ENCODE results near the gene DHRS7B.

DHRS7B gene

DNA sequence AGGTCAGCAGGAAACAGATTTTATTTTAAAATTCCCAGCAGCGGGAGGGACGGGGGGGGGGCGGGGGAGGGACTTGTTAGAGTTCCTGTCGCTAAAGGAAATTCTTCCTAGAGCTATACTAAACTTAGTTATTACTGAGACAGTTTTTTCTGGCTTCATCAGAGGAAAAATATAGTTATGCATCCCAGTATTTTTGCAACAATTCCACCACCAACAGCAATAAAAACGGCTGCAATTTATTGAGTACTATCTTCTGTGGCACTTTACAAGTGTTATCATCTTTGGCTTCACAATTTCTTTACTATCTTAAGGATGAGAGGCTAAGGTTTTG, 6.9 kb upstream of the DHRS7B start:
- TF ChIP-seq TAF1 (IDR thresholded peaks at IDR 0.05; ENCODE audit: borderline replicate concordance, insufficient read depth, low read length) (no peak), POLR2AphosphoS5 (IDR thresholded peaks at IDR 0.05; ENCODE audit: low read depth, low read length) (no peak), SIN3A (IDR thresholded peaks at IDR 0.05; ENCODE audit: borderline replicate concordance, insufficient read depth, low read length) (no peak), FOXP2 (optimal IDR thresholded peaks at IDR 0.05; ENCODE audit: borderline replicate concordance, extremely low read depth, extremely low read length, insufficient read depth) (no peak), REST (IDR thresholded peaks at IDR 0.05; ENCODE audit: insufficient read depth in 1 of 2, low read depth in 2 of 2, low read length in 2 of 2) (no peak)

GRCh38 chr17:21124086-21124485, 2.7 kb upstream of the DHRS7B start:
- TF ChIP-seq FOXP2 (optimal IDR thresholded peaks at IDR 0.05; ENCODE audit: borderline replicate concordance, extremely low read depth, extremely low read length, insufficient read depth) (no peak), TAF1 (IDR thresholded peaks at IDR 0.05; ENCODE audit: borderline replicate concordance, insufficient read depth, low read length) (no peak), POLR2AphosphoS5 (IDR thresholded peaks at IDR 0.05; ENCODE audit: low read depth, low read length) (no peak), SIN3A (IDR thresholded peaks at IDR 0.05; ENCODE audit: borderline replicate concordance, insufficient read depth, low read length) (no peak), REST (IDR thresholded peaks at IDR 0.05; ENCODE audit: insufficient read depth in 1 of 2, low read depth in 2 of 2, low read length in 2 of 2) (no peak)

- TF ChIP-seq POLR2AphosphoS5 (IDR thresholded peaks at IDR 0.05; ENCODE audit: low read depth, low read length): no peak
- no peak for TF ChIP-seq TAF1 (IDR thresholded peaks at IDR 0.05; ENCODE audit: borderline replicate concordance, insufficient read depth, low read length)
- no peak for TF ChIP-seq REST (IDR thresholded peaks at IDR 0.05; ENCODE audit: insufficient read depth in 1 of 2, low read depth in 2 of 2, low read length in 2 of 2)
- no peak for TF ChIP-seq SIN3A (IDR thresholded peaks at IDR 0.05; ENCODE audit: borderline replicate concordance, insufficient read depth, low read length)
- TF ChIP-seq FOXP2 (optimal IDR thresholded peaks at IDR 0.05; ENCODE audit: borderline replicate concordance, extremely low read depth, extremely low read length, insufficient read depth): no peak
These were observed 902 bp upstream of the DHRS7B start for GRCh38 chr17:21125862-21126261.

GRCh38 chr17:21127509-21128077, 829 bp downstream of the DHRS7B start:
- no peak for TF ChIP-seq FOXP2 (optimal IDR thresholded peaks at IDR 0.05; ENCODE audit: borderline replicate concordance, extremely low read depth, extremely low read length, insufficient read depth)
- no peak for TF ChIP-seq SIN3A (IDR thresholded peaks at IDR 0.05; ENCODE audit: borderline replicate concordance, insufficient read depth, low read length)
- no peak for TF ChIP-seq POLR2AphosphoS5 (IDR thresholded peaks at IDR 0.05; ENCODE audit: low read depth, low read length)
- no peak for TF ChIP-seq TAF1 (IDR thresholded peaks at IDR 0.05; ENCODE audit: borderline replicate concordance, insufficient read depth, low read length)
- TF ChIP-seq REST (IDR thresholded peaks at IDR 0.05; ENCODE audit: insufficient read depth in 1 of 2, low read depth in 2 of 2, low read length in 2 of 2): no peak
